GM19468 (cell line): ENCODE data around the gene KRT9.
"Not testable (repeated sequence)": the region's sequence is repeated elsewhere in the genome, so short reads cannot be mapped to it uniquely, and the experiment has no call there.

Experiments
- ATAC-seq: cut with Tn5 transposase; IDR thresholded peaks from one replicate; pipeline ENCODE4 v1.9.1; 2021; ENCODE audit warnings: mild to moderate bottlenecking, moderate library complexity, moderate number of reproducible peaks; ENCODE audit not compliant: unreplicated experiment; ENCODE audit errors: extremely low read depth

KRT9 gene

GRCh38 chr17:41580687-41581365 is 9.0 kb upstream of the KRT9 start:
- no peak for ATAC-seq

- no peak for ATAC-seq
Measured at GRCh38 chr17:41580244-41580575, 8.4 kb upstream of the KRT9 start.

GRCh38 chr17:41579484-41580243 is 7.8 kb upstream of the KRT9 start:
- no peak for ATAC-seq

- no peak for ATAC-seq
Measured at GRCh38 chr17:41578971-41579370, 7.1 kb upstream of the KRT9 start.

- ATAC-seq = no peak
Measured at GRCh38 chr17:41578538-41578937, 6.7 kb upstream of the KRT9 start.

- not testable (repeated sequence) for ATAC-seq
Measured at GRCh38 chr17:41576740-41577139, 4.9 kb upstream of the KRT9 start.

- ATAC-seq = no peak
Measured at GRCh38 chr17:41575336-41575735, 3.5 kb upstream of the KRT9 start.

- ATAC-seq = no peak
Measured at GRCh38 chr17:41567317-41567716, 4.5 kb downstream of the KRT9 start.

- ATAC-seq = no peak
Measured at GRCh38 chr17:41565338-41565737, 6.5 kb downstream of the KRT9 start.

GRCh38 chr17:41563607-41564170 is 8.2 kb downstream of the KRT9 start:
- ATAC-seq = no peak

- ATAC-seq = no peak
Measured at GRCh38 chr17:41561554-41561953, 10.3 kb downstream of the KRT9 start.

GRCh38 chr17:41559548-41559947 is 12.3 kb downstream of the KRT9 start:
- no peak for ATAC-seq

- ATAC-seq = no peak
Measured at GRCh38 chr17:41556931-41557330, 14.9 kb downstream of the KRT9 start.

GRCh38 chr17:41556306-41556705 is 15.6 kb downstream of the KRT9 start:
- ATAC-seq = no peak

- no peak for ATAC-seq
Measured at GRCh38 chr17:41555105-41555887, 16.6 kb downstream of the KRT9 start.

GRCh38 chr17:41553987-41554680 is 17.7 kb downstream of the KRT9 start:
- no peak for ATAC-seq

GRCh38 chr17:41553176-41553575 is 18.7 kb downstream of the KRT9 start:
- no peak for ATAC-seq

- ATAC-seq = no peak
Measured at GRCh38 chr17:41552455-41552854, 19.4 kb downstream of the KRT9 start.

- no peak for ATAC-seq
Measured at GRCh38 chr17:41551365-41551764, 20.5 kb downstream of the KRT9 start.

GRCh38 chr17:41549596-41550039 is 22.2 kb downstream of the KRT9 start:
- no peak for ATAC-seq
